Measurements from ENCODE around the gene DYSF.

The DYSF gene

DNA sequence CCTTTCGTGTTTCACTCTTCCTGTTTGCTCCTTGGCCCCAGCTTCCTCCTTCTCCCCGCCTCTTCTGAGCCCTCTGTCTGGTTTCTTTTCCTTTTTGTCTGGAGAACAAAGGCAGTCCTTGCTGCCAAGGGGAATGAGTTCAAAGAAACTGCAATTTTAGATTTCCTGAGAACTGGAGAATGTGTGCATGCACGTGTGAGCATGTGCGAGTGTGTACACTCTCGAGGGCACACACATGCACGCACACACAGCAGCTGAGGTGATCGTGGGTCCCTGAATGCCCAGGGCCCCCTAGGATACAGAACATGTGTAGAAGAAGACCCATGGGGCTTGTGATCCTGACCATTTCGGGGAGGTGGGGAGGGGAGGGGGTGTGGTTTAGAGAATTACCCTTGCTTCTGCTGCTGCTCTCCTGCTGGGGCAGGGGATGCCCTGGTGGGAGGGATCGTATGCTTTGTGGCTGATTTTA lies 151.8 kb downstream of the DYSF start:
- DNase-seq = no peak

DNA sequence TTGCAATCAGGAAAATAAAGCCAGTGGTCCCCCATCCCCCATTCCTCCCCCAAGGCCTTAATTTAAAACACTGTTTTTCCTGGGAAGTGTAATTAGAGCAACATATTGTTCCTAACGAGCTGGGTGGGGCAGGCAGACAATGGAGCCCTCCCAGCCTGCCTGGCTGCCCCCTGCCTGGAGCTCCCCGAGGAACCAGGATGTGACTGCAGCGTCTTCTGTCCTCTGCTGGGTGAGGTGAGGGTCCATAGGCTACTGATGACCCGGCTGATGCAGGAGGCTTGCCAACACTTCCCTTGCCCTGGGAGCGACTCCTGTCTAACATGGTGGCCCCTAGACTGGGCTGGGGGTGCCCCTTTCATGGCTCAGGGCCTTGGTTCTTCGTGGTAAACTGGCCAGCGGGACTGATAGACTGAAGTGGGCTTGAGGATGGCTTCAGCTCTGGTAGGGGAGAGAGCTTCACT lies 152.4 kb downstream of the DYSF start:
- no peak for DNase-seq

DNA sequence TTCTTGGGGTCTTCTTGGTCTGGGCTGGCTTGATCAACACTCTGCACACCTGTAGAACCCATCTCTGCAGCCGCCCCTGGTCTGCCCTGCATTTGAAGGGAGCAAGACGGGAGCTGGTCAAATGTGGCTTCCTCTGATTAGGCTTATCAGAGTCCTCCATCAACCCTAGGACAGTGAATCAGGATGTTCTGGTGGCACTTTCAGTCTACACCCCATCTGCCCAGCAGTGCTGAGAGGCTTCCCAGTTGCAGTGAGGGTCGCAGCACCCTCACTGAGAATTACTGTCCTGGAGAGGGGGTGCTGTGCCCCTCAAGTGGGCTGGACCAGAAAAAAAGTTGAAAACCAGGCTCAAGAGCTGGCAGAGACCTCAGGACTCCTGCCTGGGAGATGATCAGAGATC lies 152.9 kb downstream of the DYSF start:
- DNase-seq = no peak

DNA sequence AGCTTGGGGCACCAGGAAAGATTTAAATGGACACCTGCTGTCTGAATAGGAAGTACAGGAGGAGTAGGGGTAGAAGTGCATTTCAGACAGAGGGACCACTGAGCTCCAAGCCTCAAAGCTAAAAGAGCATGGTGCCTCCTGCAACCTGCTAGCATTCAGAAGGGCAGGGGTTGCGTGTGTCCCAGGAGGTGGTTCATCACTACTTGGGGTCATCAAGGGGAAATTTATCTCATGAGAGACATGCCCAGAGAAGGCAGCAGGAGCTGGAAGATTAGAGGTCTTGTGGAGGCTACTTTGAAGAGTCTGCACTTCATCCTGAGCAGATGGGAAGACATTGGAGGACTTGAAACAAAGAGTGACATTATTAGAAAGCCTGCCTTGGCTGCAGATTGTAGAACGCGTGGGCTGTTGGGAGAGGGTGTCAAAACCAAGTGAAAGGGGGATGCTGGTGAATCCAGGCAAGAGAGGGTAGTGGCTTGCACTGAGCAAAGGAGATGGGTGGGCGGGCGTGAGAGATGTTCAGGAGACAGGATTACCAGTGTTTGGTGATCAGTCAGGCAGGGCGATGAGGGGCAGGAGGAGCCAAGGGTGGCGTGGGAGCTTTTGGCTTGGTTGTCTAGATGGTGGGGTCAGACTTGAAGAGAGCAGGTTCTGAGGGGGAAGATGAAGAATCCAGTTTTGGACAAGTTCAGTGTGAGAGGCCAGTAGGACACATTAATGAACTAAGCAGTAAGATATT lies 154.0 kb downstream of the DYSF start:
- no peak for DNase-seq

DNA sequence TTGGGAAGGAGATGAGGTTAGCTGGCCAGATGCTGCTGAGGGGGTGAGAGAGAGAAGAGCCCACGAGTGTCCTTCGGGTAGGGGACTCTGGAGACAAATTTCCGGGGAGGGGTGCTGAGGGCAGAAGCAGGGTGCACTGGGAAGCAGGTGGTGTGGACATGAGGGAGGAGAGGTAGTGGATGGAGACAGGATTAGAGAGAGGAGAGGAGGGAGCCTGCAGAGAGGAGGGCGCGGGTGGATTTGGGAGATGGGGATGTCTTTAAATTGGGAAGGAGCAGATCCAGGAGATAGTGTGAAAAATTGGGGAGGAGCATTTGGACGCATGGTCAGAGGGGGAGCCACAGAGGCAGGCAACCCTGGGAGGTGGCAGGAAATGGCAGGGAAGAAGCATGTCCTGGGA lies 154.7 kb downstream of the DYSF start:
- no peak for DNase-seq

DNA sequence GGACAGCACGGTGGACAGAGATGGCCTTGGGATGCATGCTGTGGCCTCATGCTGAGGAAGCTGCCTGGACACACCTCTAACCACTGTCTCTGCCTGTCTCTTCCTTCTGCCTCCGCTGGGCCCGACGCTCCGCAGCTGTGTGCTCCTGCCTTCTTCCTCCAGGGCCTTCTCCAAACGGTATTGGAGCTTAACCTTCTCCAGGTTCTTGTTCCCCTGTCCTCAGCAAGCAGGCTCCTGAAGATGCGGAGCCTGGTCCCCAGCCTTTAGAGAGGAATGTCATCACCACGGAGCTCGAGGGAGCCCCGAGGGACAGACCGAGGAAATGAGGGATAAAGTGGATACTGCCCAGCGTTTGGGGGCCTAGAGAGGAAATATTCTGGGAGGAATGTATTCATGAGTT lies 155.1 kb downstream of the DYSF start:
- no peak for DNase-seq

DNA sequence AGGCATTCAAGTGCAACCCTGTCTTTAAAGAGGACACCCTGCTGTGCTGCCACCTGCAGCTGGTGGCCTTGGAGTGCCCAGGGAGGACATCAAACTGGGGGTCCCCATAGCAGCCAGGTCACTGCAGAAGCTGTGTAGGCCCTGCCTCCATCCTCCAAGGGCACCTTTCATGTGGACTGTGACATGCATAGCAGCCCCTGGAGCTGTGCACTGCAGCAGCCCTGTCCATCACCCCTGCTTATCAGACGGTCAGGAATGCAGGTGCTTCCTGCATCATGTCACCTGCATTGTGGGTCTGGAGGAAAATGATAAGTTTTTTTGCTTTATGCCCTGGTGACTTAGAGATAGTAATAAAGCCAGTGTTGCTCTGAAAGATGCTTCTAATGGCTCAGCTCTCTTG lies 155.7 kb downstream of the DYSF start:
- no peak for DNase-seq

DNA sequence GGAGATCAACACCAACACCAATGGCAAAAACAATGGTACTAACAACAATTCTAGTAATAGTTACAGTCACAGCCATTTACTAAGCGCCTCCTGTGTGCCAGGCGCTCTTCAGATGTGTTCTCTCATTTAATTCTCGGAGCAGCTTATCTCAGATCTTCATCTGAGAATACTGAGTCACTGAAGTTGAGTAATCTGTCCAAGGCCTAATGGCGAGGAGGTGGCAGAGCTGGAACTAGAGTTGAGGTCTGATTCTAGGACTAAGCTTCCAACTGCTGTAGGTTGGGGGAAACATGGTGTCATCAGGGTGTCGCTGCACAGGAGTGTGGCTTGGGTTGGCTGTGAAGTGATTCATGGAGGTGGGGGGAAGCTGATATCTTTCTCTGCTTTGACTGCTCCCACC lies 156.1 kb downstream of the DYSF start:
- no peak for DNase-seq

DNA sequence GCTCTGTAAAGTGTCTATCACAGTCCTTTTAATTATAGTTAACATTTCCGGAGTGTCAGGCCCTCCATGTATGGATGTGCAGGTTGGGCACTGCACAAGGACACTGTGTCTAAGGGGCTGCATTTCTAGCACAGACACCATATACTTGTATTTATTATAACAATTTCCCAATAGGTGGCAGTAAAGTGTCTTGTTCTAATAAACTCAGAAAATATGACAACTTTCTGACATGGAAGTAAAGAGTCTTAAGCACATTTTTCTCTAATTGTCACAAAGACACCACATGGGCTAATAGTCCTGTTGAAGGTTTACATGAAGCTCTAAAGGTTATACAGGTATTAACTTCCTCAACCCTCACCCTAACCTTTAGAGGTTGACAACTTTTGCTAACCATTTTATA lies 156.6 kb downstream of the DYSF start:
- DNase-seq = no peak

DNA sequence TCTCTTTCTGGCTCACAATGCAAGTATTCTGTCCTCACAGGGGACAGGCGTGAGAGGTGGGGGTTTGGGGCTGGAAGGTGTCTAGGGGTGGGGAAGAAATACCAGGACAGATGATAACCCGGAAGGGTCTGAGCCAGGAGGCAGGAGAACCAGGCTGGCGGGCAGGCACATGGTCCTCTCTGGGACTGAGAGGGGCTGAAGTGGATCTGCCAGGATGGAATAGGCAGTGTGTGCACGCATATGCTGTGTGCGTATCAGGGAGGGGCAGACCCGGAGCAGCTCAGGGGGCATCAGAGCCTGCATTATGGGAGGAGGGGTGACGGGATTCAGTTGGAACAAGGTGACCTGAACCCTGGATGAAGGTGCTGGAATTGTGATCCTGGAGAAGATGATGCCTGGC lies 157.3 kb downstream of the DYSF start:
- no peak for DNase-seq

DNA sequence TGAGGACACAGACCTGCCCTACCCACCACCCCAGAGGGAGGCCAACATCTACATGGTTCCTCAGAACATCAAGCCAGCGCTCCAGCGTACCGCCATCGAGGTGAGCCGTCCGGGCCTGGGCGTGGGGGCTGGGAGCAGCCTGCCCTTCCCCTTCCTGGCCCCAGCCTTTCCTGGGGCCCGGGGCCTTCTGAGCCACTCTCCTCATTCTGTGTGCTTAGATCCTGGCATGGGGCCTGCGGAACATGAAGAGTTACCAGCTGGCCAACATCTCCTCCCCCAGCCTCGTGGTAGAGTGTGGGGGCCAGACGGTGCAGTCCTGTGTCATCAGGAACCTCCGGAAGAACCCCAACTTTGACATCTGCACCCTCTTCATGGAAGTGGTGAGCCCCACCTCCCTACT lies 157.9 kb downstream of the DYSF start:
- DNase-seq = no peak

DNA sequence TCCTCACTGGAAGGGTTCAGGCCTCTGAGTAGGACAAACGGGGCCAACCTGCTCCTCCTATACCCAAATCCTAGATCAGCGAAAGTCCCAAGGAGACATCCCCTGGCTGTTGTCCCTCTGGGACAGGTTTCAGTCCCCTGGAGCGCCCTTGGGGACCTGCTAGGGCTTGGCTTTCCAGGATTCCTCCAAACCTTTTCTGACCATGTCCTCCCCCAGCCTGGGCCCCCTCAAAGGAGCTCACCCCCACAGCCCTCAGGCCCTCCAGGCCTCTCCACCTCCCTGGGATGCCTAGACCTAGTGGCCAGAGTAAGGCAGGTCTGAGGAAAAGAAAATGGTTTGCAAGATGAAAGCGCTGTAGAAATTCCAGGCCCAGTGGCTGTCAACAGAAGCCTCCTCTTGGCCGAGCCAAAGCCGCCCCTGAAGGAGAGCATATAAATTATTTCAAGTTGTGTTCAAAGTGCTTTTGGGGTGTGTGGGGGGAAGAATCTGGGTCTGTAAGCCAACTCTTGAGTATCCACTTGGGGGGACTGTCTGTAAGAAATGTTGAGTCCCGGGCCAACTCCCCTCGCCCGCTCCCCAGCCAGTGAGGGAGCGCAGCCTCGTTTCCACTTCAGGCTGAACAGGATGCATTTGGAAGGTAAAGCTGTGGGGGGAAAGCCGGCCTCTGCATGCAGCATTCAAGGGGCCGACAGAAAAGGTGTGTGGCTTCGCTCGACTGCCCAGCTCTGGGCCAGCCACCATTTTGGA lies 158.6 kb downstream of the DYSF start:
- DNase-seq = no peak

DNA sequence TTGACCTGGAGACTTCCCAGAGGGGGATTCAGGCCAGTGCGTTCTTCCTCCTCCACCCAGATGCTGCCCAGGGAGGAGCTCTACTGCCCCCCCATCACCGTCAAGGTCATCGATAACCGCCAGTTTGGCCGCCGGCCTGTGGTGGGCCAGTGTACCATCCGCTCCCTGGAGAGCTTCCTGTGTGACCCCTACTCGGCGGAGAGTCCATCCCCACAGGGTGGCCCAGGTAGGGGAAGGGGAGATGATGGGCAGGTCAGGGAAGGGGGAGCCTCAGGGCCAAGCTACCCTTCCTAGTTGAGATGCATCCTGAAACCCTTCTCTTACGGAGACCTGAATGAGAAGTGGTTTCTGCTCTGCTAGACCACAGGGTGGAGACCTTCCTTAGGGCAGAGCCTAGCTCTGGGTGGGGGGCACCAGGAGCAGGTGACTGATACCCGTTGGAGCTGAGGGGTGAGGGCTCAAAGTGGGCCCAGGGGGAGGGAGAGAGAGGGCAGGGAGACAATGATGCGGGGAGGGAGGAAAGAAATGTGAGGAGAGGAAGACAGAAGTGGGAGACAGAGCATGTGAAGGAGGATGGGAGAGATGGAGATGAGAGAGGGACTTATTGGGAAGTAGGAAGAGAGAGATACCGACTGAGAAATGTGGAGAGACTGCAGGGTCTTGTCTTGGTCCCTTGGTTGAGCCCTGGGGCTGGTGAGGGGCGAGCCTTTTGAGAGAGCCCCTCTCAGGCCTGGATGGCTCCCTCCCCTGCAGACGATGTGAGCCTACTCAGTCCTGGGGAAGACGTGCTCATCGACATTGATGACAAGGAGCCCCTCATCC lies 159.4 kb downstream of the DYSF start:
- DNase-seq = no peak

DNA sequence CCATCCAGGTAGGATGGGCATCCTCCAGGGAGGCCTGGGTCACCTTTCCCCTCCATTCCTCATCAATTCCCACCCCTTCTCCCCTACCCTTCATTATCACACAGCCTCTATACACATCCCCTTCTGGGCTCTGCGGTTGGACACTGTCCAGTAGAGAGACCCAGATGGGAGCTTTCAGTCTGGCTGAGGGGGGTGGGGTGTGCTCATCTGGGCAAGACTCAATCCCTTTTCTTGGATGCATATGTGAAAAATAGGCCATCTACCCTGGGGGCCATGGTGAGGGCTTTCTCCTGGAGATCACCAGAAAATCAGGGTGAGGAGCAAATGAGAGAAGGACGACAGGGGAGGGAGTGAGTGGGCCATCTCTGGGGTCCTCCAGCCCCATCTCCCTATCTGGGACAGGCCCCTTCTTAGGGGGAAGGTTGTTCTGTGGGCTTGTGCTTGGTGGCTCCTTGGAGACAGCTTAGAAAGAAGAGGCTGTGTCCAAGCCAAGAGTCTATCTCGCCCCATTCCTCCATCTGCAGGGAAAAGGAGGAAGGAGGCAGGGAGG lies 160.1 kb downstream of the DYSF start:
- DNase-seq = no peak

DNA sequence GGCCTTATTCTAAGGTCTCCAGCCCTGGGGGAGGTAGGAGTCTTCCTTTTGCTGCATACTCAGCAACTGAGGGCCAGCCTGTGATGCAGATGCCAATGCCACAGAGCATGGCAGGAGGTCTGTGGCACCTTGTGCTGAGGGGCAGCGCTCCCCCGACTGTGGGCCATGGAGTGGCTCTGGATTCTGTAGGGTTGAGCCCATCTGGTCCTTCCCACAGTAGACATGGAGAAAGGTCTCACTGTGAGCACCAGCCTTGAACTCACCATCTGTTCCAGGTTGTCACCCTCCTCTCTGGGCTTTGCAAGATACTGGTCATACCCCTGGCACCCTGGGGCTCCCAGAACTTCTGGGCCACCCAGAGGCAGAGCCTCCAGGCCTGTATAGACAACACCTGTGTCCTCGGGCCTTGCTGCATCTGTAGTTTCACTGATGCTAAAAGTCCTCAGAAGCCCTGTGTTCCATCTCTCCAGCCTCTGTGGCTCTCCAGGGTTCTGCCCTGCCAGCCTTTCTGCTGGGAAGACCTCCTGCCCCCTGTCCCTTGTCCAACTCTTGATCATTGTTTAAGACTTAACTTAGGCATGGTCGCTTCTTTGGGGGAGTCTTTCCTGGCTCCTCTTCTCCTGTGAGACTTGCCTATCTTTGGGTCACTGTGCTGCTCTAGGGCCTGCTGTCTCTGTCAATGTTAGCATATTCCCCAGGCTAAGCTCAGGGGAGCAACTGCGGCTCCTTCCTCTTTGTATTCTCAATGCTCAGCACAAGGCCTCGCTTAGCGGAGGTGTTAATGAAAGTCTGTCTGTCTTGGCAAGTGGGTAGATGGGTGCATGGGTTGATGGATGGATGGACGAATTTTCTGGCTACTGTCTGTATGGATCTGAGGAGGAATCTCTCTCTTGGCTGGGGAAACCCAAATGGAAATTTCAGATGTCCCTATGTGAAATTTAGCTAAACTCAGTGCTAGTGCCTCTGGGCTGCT lies 160.9 kb downstream of the DYSF start:
- DNase-seq = no peak

DNA sequence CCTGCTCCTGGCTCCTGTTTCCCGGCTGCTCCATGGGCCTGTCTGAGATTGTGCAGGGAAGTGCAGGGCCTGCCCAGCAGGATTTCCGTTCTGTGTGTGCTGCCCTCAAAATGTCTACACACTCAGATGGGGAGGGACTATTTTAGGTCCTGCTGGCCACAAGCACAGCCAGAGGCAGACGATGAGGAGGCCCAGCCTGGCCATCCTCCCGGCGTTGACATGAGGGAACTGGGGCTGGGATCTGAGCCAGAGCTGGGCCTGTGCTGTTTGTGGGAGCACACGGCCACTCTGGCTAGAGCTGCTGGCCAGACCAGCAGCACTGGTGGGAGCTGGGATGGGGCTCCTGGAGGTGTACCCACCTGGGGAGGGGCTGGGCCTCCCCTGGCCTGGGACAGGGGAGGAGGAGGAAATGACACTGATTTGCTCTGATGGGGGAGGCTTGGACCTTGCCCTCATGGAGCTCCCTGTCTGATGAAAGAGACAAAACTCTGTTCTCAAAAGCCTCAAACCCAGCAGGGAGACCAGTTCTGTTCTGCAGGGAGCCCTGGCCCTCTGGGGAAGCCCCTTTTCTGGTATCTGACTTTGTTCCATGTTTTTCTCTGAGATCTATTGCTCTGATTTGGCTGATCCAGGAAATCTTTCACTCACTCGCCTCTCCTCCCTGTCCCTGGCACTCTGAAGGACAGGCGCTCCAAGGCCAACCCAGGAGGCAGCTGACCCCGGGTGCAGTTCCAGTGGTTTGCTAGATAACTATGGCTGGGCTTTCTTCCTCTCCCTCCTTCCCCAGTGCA lies 161.8 kb downstream of the DYSF start:
- DNase-seq = no peak

DNA sequence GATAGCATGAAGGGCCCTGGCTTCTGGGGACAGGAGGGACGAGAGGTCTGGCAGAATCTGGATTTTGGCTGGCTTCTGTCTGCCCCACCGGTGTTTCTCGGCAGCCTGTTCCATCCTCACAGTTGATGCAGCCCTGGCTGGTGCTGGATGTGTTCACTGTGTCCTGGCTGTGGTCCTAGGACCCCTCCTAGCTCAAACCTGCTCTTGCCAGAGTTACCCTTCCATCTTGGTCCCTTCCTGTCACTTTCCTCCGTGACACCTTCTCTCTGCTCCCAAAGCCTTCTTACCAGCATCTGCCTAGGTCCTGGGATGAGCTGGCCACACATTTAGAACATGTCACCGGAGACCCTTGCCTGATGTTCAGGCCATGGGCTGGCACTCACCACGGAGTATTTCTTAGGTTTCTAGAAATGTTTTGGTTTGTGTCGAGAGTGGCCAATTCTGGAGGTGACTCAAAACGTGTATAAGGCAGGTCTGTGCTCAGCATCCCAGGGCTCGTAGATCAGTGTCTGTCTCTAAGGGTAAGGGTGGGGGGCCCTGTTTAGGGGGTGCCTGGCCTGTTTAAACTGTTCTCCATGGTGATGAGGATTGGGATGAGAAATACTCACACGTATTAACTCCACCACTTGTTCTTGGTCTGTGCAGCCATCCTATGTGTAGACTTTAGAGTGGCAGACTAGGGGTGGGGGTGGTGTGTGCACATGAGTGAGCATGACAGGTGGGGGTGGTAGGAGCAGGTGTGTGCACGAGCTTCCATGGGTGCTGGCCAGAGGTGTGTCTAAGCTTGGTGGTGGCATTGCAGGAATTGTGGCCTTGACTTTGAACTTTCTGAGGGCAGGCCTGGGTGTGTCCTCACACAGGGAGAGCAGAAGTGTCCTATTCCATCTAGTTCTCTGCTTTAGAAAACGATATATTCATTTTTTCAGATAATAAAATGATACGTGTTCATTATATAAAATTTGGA lies 162.7 kb downstream of the DYSF start:
- DNase-seq = no peak

DNA sequence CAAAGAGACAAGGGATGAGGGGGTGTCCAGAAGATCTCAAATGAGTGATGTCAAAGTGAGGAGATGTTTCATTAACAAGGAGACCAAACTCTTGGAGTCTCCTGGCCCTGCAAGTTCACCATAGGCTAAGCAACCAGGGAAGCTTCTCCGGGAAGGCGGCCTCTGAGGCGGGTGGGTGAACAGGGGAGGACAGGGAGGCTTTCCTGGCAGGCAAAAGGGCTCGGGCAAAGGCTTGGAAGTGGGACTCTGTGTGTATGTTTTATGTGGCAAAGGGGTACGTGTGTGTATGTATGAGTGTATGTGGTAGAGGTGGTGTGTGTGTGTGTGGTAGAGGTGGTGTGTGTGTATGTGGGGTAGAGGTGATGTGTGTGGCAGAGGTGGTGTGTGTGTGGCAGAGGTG lies 163.9 kb downstream of the DYSF start:
- DNase-seq = no peak

DNA sequence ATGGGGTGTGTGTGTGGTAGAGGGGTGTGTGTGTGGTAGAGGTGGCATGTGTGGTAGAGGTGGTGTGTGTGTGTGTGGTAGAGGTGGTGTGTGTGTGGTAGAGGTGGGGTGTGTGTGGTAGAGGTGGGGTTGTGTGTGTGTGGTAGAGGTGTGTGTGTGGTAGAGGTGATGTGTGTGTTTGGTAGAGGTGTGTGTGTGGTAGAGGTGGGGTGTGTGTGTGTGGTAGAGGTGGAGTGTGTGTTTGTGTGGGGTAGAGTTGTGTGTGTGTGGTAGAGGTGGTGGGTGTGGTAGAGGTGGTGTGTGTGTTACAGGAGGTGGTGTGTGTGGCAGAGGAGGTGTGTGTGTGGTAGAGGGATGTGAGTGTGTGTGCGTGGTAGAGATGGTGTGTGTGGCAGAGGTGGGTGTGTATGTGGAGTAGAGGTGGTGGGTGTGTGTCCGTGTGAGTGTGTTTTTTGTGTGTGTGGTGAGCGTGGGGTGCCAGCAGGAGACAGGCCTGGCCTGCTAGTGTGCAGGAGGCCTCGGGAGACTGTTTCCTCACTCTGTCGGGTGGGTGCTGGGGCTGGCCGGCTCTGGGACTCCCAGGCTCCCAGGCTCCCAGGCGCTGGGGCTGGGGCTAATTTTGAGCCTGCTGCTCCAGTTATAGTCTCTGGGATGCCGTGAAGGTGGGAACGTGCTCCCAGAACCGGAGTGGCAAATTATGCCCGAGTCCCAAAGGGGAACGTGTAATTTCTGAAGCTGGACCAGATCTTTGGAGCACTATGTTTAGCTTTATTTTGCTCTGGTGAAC lies 165.2 kb downstream of the DYSF start:
- DNase-seq = no peak

Data from NCI-H526 treated with DMSO at 0.1 percent for 48 hours (cell line).